Trophoblast cell (in vitro differentiated cells and primary cell): ENCODE results near the gene PLPP1.

Source experiments
- DNase-seq, 2 donors: peaks; one replicate each; pipeline ENCODE4 v3.0.0-alpha.2; 2016
- H2AFZ ChIP-seq: 2 replicates; pipeline ENCODE4 v1.6.1; 2013; ENCODE audit warnings: low read length, moderate library complexity, mild to moderate bottlenecking; ENCODE audit not compliant: insufficient read depth, poor library complexity
- H2AK5ac ChIP-seq: 2 replicates; pipeline ENCODE4 v1.6.1; 2013; ENCODE audit warnings: mild to moderate bottlenecking, low read length
- H2BK120ac ChIP-seq: 2 replicates; pipeline ENCODE4 v1.6.1; 2013; ENCODE audit warnings: low read length, mild to moderate bottlenecking, moderate library complexity; ENCODE audit not compliant: insufficient read depth, poor library complexity
- H2BK12ac ChIP-seq: 2 replicates; pipeline ENCODE4 v1.6.1; 2013; ENCODE audit warnings: mild to moderate bottlenecking, low read length, moderate library complexity
- H2BK5ac ChIP-seq: 2 replicates; pipeline ENCODE4 v1.6.1; 2013; ENCODE audit warnings: low read length, low read depth, moderate library complexity, mild to moderate bottlenecking; ENCODE audit not compliant: poor library complexity
- H3K14ac ChIP-seq: 2 replicates; pipeline ENCODE4 v1.6.1; 2013; ENCODE audit warnings: mild to moderate bottlenecking, low read length
- H3K18ac ChIP-seq: 2 replicates; pipeline ENCODE4 v1.6.1; 2013; ENCODE audit warnings: mild to moderate bottlenecking, low read length
- H3K23ac ChIP-seq: 2 replicates; pipeline ENCODE4 v1.6.1; 2013; ENCODE audit warnings: low read length
- H3K27ac ChIP-seq: 2 replicates; pipeline ENCODE4 v1.5.1; 2013; ENCODE audit warnings: low read depth, mild to moderate bottlenecking, inconsistent platforms, low read length, moderate library complexity
- H3K27me3 ChIP-seq: 2 replicates; pipeline ENCODE4 v1.6.1; 2013; ENCODE audit warnings: inconsistent platforms, mild to moderate bottlenecking, low read length, moderate library complexity; ENCODE audit not compliant: insufficient read depth
- H3K36me3 ChIP-seq, 2 experiments: 1 replicate in 1 of 2; 2 replicates in 1 of 2; pipeline ENCODE4 v1.6.1; 2013; ENCODE audit warnings: low read length in 2 of 2, mild to moderate bottlenecking in 2 of 2, moderate library complexity in 1 of 2; ENCODE audit not compliant: insufficient read depth in 2 of 2, control insufficient read depth in 1 of 2
- H3K4ac ChIP-seq: 2 replicates; pipeline ENCODE4 v1.6.1; 2013; ENCODE audit warnings: low read depth, mild to moderate bottlenecking, low read length, moderate library complexity
- H3K4me1 ChIP-seq, 2 experiments: 1 replicate in 1 of 2; 2 replicates in 1 of 2; pipeline ENCODE4 v1.6.1; 2013; ENCODE audit warnings: low read length in 2 of 2, mild to moderate bottlenecking in 2 of 2, moderate library complexity in 1 of 2; ENCODE audit not compliant: insufficient read depth in 2 of 2, control insufficient read depth in 1 of 2
- H3K4me2 ChIP-seq: 2 replicates; pipeline ENCODE4 v1.6.1; 2013; ENCODE audit warnings: inconsistent platforms, mild to moderate bottlenecking, low read length, moderate library complexity
- H3K4me3 ChIP-seq: 2 replicates; pipeline ENCODE4 v1.5.1; 2013; ENCODE audit warnings: mild to moderate bottlenecking, low read depth, low read length, inconsistent platforms
- H3K79me1 ChIP-seq: one replicate; pipeline ENCODE4 v1.6.1; 2013; ENCODE audit warnings: low read length
- H3K79me2 ChIP-seq: 2 replicates; pipeline ENCODE4 v1.6.1; 2013; ENCODE audit warnings: low read length, mild to moderate bottlenecking; ENCODE audit not compliant: control insufficient read depth, insufficient read depth, poor library complexity
- H3K9ac ChIP-seq: 2 replicates; pipeline ENCODE4 v1.6.1; 2013; ENCODE audit warnings: mild to moderate bottlenecking, low read length
- H3K9me3 ChIP-seq: 2 replicates; pipeline ENCODE4 v1.6.1; 2013; ENCODE audit warnings: low read depth, mild to moderate bottlenecking, control low read depth, inconsistent platforms, low read length; ENCODE audit not compliant: insufficient read depth
- H4K12ac ChIP-seq: 2 replicates; pipeline ENCODE4 v1.6.1; 2013; ENCODE audit warnings: low read depth, mild to moderate bottlenecking, low read length, moderate library complexity
- H4K8ac ChIP-seq: 2 replicates; pipeline ENCODE4 v1.6.1; 2013; ENCODE audit warnings: low read depth, mild to moderate bottlenecking, low read length, moderate library complexity
- H4K91ac ChIP-seq: one replicate; pipeline ENCODE4 v1.6.1; 2013; ENCODE audit warnings: low read depth, mild to moderate bottlenecking, low read length, moderate library complexity
- WGBS: extraction: QIAGEN DNeasy Blood & Tissue Kit; methylation state at CpG from one replicate; pipeline ENCODE4 v1.1.7; 2013; ENCODE audit warnings: missing lambda C conversion rate; ENCODE audit not compliant: insufficient read length, insufficient coverage; ENCODE audit errors: extremely low coverage; 5-methylcytosine and 5-hydroxymethylcytosine counted together

Gene PLPP1

GRCh38 chr5:55578771-55579170, 44.0 kb upstream of the PLPP1 start:
- H3K79me1 ChIP-seq = peaks cover 40% of the 10 kb centered on the region
- H2BK12ac ChIP-seq = no peak overlapping the region
- no peak overlapping the region for H2BK5ac ChIP-seq
- H3K14ac ChIP-seq = no peak overlapping the region
- H3K27ac ChIP-seq = peak overlapping the region; percentile 95
- no peak overlapping the region for H2BK120ac ChIP-seq
- peak overlapping the region; percentile 94 for H4K91ac ChIP-seq
- peaks cover 8 to 12% of the 10 kb centered on the region in 2 experiments for H3K4me1 ChIP-seq
- H3K4me2 ChIP-seq = no peak overlapping the region
- no peak overlapping the region for H3K4ac ChIP-seq
- no peak overlapping the region for H4K8ac ChIP-seq
- no peaks in the 10 kb centered on the region for H3K9me3 ChIP-seq
- H3K9ac ChIP-seq = no peak overlapping the region
- no peaks in the 10 kb centered on the region for H3K36me3 ChIP-seq
- no peaks in the 10 kb centered on the region for H3K27me3 ChIP-seq
- H4K12ac ChIP-seq = no peak overlapping the region
- peak; percentile 23 to 75 for DNase-seq
- no peak overlapping the region for H2AK5ac ChIP-seq
- H3K79me2 ChIP-seq = no peaks in the 10 kb centered on the region
- no peak overlapping the region for H3K23ac ChIP-seq
- H3K18ac ChIP-seq = no peak overlapping the region
- H3K4me3 ChIP-seq = no peak overlapping the region
- H2AFZ ChIP-seq = no peak overlapping the region

GRCh38 chr5:55577353-55578060, 42.7 kb upstream of the PLPP1 start:
- H3K79me1 ChIP-seq = peaks cover 41% of the 10 kb centered on the region
- peak overlapping the region; percentile 93 for H2BK5ac ChIP-seq
- H3K4me3 ChIP-seq = no peak overlapping the region
- H3K4ac ChIP-seq = peak overlapping the region; percentile 92
- no CpG with 5 or more reads among the region's 6 CpGs for WGBS
- peak overlapping the region; percentile 80 for H4K8ac ChIP-seq
- H4K12ac ChIP-seq = no peak overlapping the region
- H3K79me2 ChIP-seq = no peaks in the 10 kb centered on the region
- H3K18ac ChIP-seq = peak overlapping the region; percentile 86
- DNase-seq = no peak
- H2BK12ac ChIP-seq = peak overlapping the region; percentile 98
- H3K4me2 ChIP-seq = no peak overlapping the region
- H2AFZ ChIP-seq = no peak overlapping the region
- H3K27ac ChIP-seq = peak overlapping the region; percentile 95
- H3K23ac ChIP-seq = no peak overlapping the region
- peak overlapping the region; percentile 100 for H2BK120ac ChIP-seq
- peak overlapping the region; percentile 76 for H2AK5ac ChIP-seq
- H3K9me3 ChIP-seq = no peaks in the 10 kb centered on the region
- peak overlapping the region; percentile 91 for H3K14ac ChIP-seq
- H3K36me3 ChIP-seq = no peaks in the 10 kb centered on the region
- H3K27me3 ChIP-seq = no peaks in the 10 kb centered on the region
- H3K9ac ChIP-seq = no peak overlapping the region
- H4K91ac ChIP-seq = peak overlapping the region; percentile 100
- peaks cover 8 to 12% of the 10 kb centered on the region in 2 experiments for H3K4me1 ChIP-seq

DNA sequence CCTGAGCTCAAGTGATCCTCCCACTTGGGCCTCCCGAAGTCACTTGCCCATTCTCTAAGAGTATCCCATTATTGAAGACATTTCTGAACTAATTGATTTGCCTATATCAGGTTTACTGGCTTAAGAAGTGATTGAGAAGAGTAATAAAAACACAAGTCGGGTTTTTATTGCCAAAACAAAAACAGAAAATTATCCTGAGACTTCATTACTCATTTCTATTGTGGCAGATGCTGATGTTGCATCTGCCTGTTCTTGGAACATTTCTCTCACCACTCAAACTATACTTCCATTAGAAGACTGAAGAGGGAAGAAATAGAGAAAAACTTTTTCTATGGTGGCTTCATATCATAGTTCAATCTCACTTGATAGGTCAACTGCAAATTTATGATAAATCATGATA, 41.9 kb upstream of the PLPP1 start:
- Histone ChIP-seq H3K4ac (no peak overlapping the region), H3K79me2 (no peaks in the 10 kb centered on the region), H3K4me1 (peaks cover 11 to 12% of the 10 kb centered on the region in 2 experiments), H3K14ac (no peak overlapping the region), H2AFZ (no peak overlapping the region), H2AK5ac (no peak overlapping the region), H4K91ac (peak overlapping the region; percentile 68), H4K8ac (no peak overlapping the region), H3K18ac (no peak overlapping the region), H3K27ac (peak overlapping the region; percentile 28), H2BK12ac (peak overlapping the region; percentile 58), H3K27me3 (no peaks in the 10 kb centered on the region), H3K9ac (no peak overlapping the region), H3K79me1 (peaks cover 44% of the 10 kb centered on the region), H3K4me2 (no peak overlapping the region), H3K4me3 (no peak overlapping the region), H2BK5ac (peak overlapping the region; percentile 56), H3K9me3 (no peaks in the 10 kb centered on the region), H4K12ac (no peak overlapping the region), H3K23ac (no peak overlapping the region), H2BK120ac (peak overlapping the region; percentile 80), H3K36me3 (no peaks in the 10 kb centered on the region)
- no peak for DNase-seq
- no CpG with 5 or more reads among the region's 2 CpGs for WGBS

- Histone ChIP-seq H2BK5ac (peak overlapping the region; percentile 89), H3K4ac (peak overlapping the region; percentile 15), H2AK5ac (peak overlapping the region; percentile 64), H3K36me3 (no peaks in the 10 kb centered on the region), H3K9ac (no peak overlapping the region), H3K27me3 (no peaks in the 10 kb centered on the region), H3K18ac (peak overlapping the region; percentile 75), H4K12ac (no peak overlapping the region), H3K9me3 (no peaks in the 10 kb centered on the region), H2AFZ (peak overlapping the region; percentile 35), H4K8ac (peak overlapping the region; percentile 32), H3K4me3 (no peak overlapping the region), H2BK120ac (peak overlapping the region; percentile 80), H3K79me2 (no peaks in the 10 kb centered on the region), H3K4me1 (peaks cover 11 to 12% of the 10 kb centered on the region in 2 experiments), H2BK12ac (peak overlapping the region; percentile 97), H3K14ac (peak overlapping the region; percentile 72), H4K91ac (peak overlapping the region; percentile 84), H3K79me1 (peaks cover 44% of the 10 kb centered on the region), H3K27ac (peak overlapping the region; percentile 34), H3K23ac (no peak overlapping the region), H3K4me2 (no peak overlapping the region)
- no CpG with 5 or more reads among the region's 8 CpGs for WGBS
- peak; percentile 73 to 92 for DNase-seq
Observed at GRCh38 chr5:55575815-55576583, 41.2 kb upstream of the PLPP1 start.
